Psoas muscle (tissue), 8 donors: ENCODE data around the gene BRPF1. TPM values are rescaled to one million over a fixed set of nuclear protein-coding genes. Genes with fewer than 3 reads are reported as not detected.

Source experiments
- ATAC-seq, 4 donors: fragments of 200-7000 bp; cut with Tn5 transposase; one replicate each; pipeline ENCODE4 v1.9.1; 2020; ENCODE audit warnings: moderate library complexity in 3 of 4, mild to moderate bottlenecking in 2 of 4
- DNase-seq, 2 donors: peaks; one replicate each; pipeline ENCODE4 v3.0.0-alpha.2; 2020
- H3K27ac ChIP-seq: fragments of 200-600 bp; one replicate; pipeline ENCODE4 v1.8.0; 2022
- H3K27me3 ChIP-seq, 3 donors: fragments of 200-600 bp in 1 of 3; one replicate each; pipeline versions ENCODE4 v1.6.1 to v1.8.0; 2013 to 2022; ENCODE audit warnings: low read length in 2 of 3, mild to moderate bottlenecking in 2 of 3, moderate library complexity in 1 of 3; ENCODE audit not compliant: insufficient read depth in 3 of 3
- H3K36me3 ChIP-seq, 2 donors: fragments of 200-600 bp in 1 of 2; one replicate each; pipeline versions ENCODE4 v1.6.1 to v1.8.0; 2013 to 2022; ENCODE audit warnings: low read depth in 1 of 2, mild to moderate bottlenecking in 1 of 2, moderate library complexity in 1 of 2; ENCODE audit not compliant: insufficient read depth in 1 of 2
- H3K4me1 ChIP-seq: fragments of 200-600 bp; one replicate; pipeline ENCODE4 v1.8.0; 2022
- H3K4me3 ChIP-seq: fragments of 200-600 bp; one replicate; pipeline ENCODE4 v1.8.0; 2022; ENCODE audit warnings: mild to moderate bottlenecking
- H3K9me3 ChIP-seq: fragments of 200-600 bp; one replicate; pipeline ENCODE4 v1.8.0; 2022
- WGBS, 3 donors: extraction: QIAGEN DNeasy Blood & Tissue Kit; methylation state at CpG; one replicate each; pipeline versions ENCODE4 v1.1.6 to v1.1.7; 2013; 5-methylcytosine and 5-hydroxymethylcytosine counted together
- intact Hi-C, 2 donors: fragments of 100-400 bp; cut with DNase I; formaldehyde crosslinking; loops; one replicate each; pipeline versions ENCODE4 v1.11.0 to v1.14.2; 2022
- polyA plus RNA-seq, 3 donors: library from polyadenylated mRNA; stranded (reverse); fragments of 200-250 nt; gene quantifications; one replicate each; pipeline ENCODE4 v1.2.3, GENCODE V29; 2013
- total RNA-seq, 4 donors: library from RNA; stranded (reverse); fragmentation: NEBNext Ultra II Directional in 2 of 4; extraction: Animal tissue kit (Norgen Biotek cat#: 25700) in 2 of 4; gene quantifications; one replicate each; pipeline versions ENCODE4 v1.2.1 to v1.2.4, GENCODE V29; 2021 to 2023
- TF ChIP-seq, protein P1 (sequence below): fragments of 200-600 bp; IDR thresholded peaks from one replicate; pipeline ENCODE4 v1.8.0; 2022; ENCODE audit warnings: antibody characterized with exemption
- donor health status: healthy with polysubstance abuse.
- donor health status: DM: no; HTN: no; CAD: no; lungs with moderate emphysema.
- donor health status: Bipolar disorder and iron deficiency.
- donor health status: healthy.
- donor health status: DM: yes; HTN: yes; CAD: no.
- donor health status: DM: no; HTN: no; CAD: no.
- donor health status: DM: no; HTN: no; CAD: no.
- donor health status: DM: yes; HTN: yes; CAD: no.

BRPF1 gene
- total and polyA plus RNA-seq, 7 donors = 6.8 to 16.1 (median 9.9) TPM

- Histone ChIP-seq H3K9me3 (no peaks in the 10 kb centered on the region), H3K4me1 (no peaks in the 10 kb centered on the region), H3K36me3 (no peaks in the 10 kb centered on the region), H3K27me3 (no peaks in the 10 kb centered on the region), H3K4me3 (no peak overlapping the region), H3K27ac (no peak overlapping the region)
- intact Hi-C loops = no loop called here
- no peak for DNase-seq
- 87 to 91% (median 90%) methylated on average over 1 of the region's 1 CpG for WGBS, 3 donors
- no peak for ATAC-seq
- TF ChIP-seq, protein P1, sequence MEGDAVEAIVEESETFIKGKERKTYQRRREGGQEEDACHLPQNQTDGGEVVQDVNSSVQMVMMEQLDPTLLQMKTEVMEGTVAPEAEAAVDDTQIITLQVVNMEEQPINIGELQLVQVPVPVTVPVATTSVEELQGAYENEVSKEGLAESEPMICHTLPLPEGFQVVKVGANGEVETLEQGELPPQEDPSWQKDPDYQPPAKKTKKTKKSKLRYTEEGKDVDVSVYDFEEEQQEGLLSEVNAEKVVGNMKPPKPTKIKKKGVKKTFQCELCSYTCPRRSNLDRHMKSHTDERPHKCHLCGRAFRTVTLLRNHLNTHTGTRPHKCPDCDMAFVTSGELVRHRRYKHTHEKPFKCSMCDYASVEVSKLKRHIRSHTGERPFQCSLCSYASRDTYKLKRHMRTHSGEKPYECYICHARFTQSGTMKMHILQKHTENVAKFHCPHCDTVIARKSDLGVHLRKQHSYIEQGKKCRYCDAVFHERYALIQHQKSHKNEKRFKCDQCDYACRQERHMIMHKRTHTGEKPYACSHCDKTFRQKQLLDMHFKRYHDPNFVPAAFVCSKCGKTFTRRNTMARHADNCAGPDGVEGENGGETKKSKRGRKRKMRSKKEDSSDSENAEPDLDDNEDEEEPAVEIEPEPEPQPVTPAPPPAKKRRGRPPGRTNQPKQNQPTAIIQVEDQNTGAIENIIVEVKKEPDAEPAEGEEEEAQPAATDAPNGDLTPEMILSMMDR = no peak
Measured at GRCh38 chr3:9717563-9717962, 14.0 kb upstream of the BRPF1 start.

- Histone ChIP-seq H3K27me3 (no peaks in the 10 kb centered on the region), H3K4me1 (no peaks in the 10 kb centered on the region), H3K9me3 (no peaks in the 10 kb centered on the region), H3K36me3 (no peaks in the 10 kb centered on the region), H3K4me3 (no peak overlapping the region), H3K27ac (no peak overlapping the region)
- TF ChIP-seq, protein P1 = no peak
- DNase-seq (no peak), ATAC-seq (no peak)
- intact Hi-C loops = no loop called here
- 62 to 71% (median 70%) methylated on average over 4 of the region's 4 CpGs for WGBS, 3 donors
Measured at GRCh38 chr3:9718118-9718517, 13.4 kb upstream of the BRPF1 start.

- intact Hi-C loops = no loop called here
Measured at GRCh38 chr3:9721015-9721699, 10.4 kb upstream of the BRPF1 start.

DNA sequence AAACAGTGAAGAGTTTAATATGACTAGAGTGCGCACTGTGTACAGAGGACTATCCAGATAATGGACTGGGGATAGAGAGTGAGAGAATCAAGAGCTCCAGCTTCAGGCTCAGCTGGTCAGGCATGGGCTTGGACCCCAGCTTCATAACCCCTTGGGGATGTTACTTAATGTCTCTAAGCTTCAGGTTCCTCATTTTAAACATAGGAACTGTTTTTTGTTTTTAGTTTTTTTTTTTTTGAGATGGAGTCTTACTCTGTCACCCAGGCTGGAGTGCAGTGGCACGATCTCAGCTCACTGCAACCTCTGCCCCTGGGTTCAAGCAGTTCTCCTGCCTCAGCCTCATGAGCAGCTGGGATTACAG is 9.9 kb upstream of the BRPF1 start:
- TF ChIP-seq, protein P1 = no peak
- ATAC-seq = no peak
- WGBS, 3 donors = 81 to 92% (median 86%) methylated on average over 2 of the region's 2 CpGs

More at GRCh38 chr3:9721015-9721699, 10.4 kb upstream of the BRPF1 start:
- H3K27ac ChIP-seq = no peak overlapping the region
- no peaks in the 10 kb centered on the region for H3K27me3 ChIP-seq
- H3K9me3 ChIP-seq = no peaks in the 10 kb centered on the region
- no peak overlapping the region for H3K4me3 ChIP-seq
- H3K36me3 ChIP-seq = no peaks in the 10 kb centered on the region
- TF ChIP-seq, protein P1 = no peak
- DNase-seq = no peak
- H3K4me1 ChIP-seq = no peaks in the 10 kb centered on the region
- 42 to 45% (median 44%) methylated on average over 7 of the region's 7 CpGs for WGBS, 3 donors
- ATAC-seq = peak in 2 of 4 donors; percentile 30 to 47

More for the DNA sequence above, 9.9 kb upstream of the BRPF1 start:
- Histone ChIP-seq H3K4me3 (no peak overlapping the region), H3K9me3 (no peaks in the 10 kb centered on the region), H3K27me3 (no peaks in the 10 kb centered on the region), H3K27ac (no peak overlapping the region), H3K4me1 (no peaks in the 10 kb centered on the region), H3K36me3 (no peaks in the 10 kb centered on the region)
- DNase-seq = no peak
- intact Hi-C loops = no loop called here
